ENCODE data around the gene KCNH5.
"Not testable (repeated sequence)": the region's sequence is repeated elsewhere in the genome, so short reads cannot be mapped to it uniquely, and the experiment has no call there.

Gene KCNH5

GRCh38 chr14:62796431-62796830 is 248.8 kb downstream of the KCNH5 start:
- Histone ChIP-seq H3K4me1 (ENCODE audit: control insufficient read depth, low read depth, low read length) (no peaks in the 10 kb centered on the region), H3K27me3 (ENCODE audit: control insufficient read depth, insufficient read depth, low read length) (no peaks in the 10 kb centered on the region), H3K4me3 (ENCODE audit: low read length) (no peak overlapping the region), H3K27ac (ENCODE audit: low read length) (no peak overlapping the region), H3K9ac (ENCODE audit: low read length) (no peak overlapping the region), H3K36me3 (ENCODE audit: control insufficient read depth, low read depth, low read length) (no peaks in the 10 kb centered on the region), H3K9me3 (ENCODE audit: control insufficient read depth, low read depth, low read length) (peaks cover under 1% of the 10 kb centered on the region)

- Histone ChIP-seq H3K27me3 (ENCODE audit: control insufficient read depth, insufficient read depth, low read length) (no peaks in the 10 kb centered on the region), H3K9me3 (ENCODE audit: control insufficient read depth, low read depth, low read length) (peaks cover 7% of the 10 kb centered on the region), H3K27ac (ENCODE audit: low read length) (no peak overlapping the region), H3K9ac (ENCODE audit: low read length) (no peak overlapping the region), H3K4me1 (ENCODE audit: control insufficient read depth, low read depth, low read length) (no peaks in the 10 kb centered on the region), H3K4me3 (ENCODE audit: low read length) (no peak overlapping the region), H3K36me3 (ENCODE audit: control insufficient read depth, low read depth, low read length) (no peaks in the 10 kb centered on the region)
Observed at GRCh38 chr14:62792578-62792977, 252.7 kb downstream of the KCNH5 start.

GRCh38 chr14:62781328-62781727 is 263.9 kb downstream of the KCNH5 start:
- H3K4me3 ChIP-seq (ENCODE audit: low read length); H3K36me3 ChIP-seq (ENCODE audit: control insufficient read depth, low read depth, low read length); H3K27me3 ChIP-seq (ENCODE audit: control insufficient read depth, insufficient read depth, low read length); H3K9ac ChIP-seq (ENCODE audit: low read length); H3K9me3 ChIP-seq (ENCODE audit: control insufficient read depth, low read depth, low read length); H3K27ac ChIP-seq (ENCODE audit: low read length): not testable (repeated sequence)
- peaks cover 31% of the 10 kb centered on the region for H3K4me1 ChIP-seq (ENCODE audit: control insufficient read depth, low read depth, low read length)

GRCh38 chr14:62778852-62779251 is 266.4 kb downstream of the KCNH5 start:
- Histone ChIP-seq H3K27me3 (ENCODE audit: control insufficient read depth, insufficient read depth, low read length) (peaks cover 8% of the 10 kb centered on the region), H3K4me1 (ENCODE audit: control insufficient read depth, low read depth, low read length) (peaks cover 29% of the 10 kb centered on the region), H3K9me3 (ENCODE audit: control insufficient read depth, low read depth, low read length) (no peaks in the 10 kb centered on the region), H3K36me3 (ENCODE audit: control insufficient read depth, low read depth, low read length) (no peaks in the 10 kb centered on the region), H3K9ac (ENCODE audit: low read length) (no peak overlapping the region), H3K4me3 (ENCODE audit: low read length) (no peak overlapping the region), H3K27ac (ENCODE audit: low read length) (no peak overlapping the region)

- peaks cover 29% of the 10 kb centered on the region for H3K4me1 ChIP-seq (ENCODE audit: control insufficient read depth, low read depth, low read length)
- no peak overlapping the region for H3K27ac ChIP-seq (ENCODE audit: low read length)
- H3K36me3 ChIP-seq (ENCODE audit: control insufficient read depth, low read depth, low read length): no peaks in the 10 kb centered on the region
- H3K9ac ChIP-seq (ENCODE audit: low read length): no peak overlapping the region
- H3K9me3 ChIP-seq (ENCODE audit: control insufficient read depth, low read depth, low read length): no peaks in the 10 kb centered on the region
- no peak overlapping the region for H3K4me3 ChIP-seq (ENCODE audit: low read length)
- H3K27me3 ChIP-seq (ENCODE audit: control insufficient read depth, insufficient read depth, low read length): peaks cover 8% of the 10 kb centered on the region
Observed at GRCh38 chr14:62778310-62778709, 266.9 kb downstream of the KCNH5 start.

- Histone ChIP-seq H3K36me3 (ENCODE audit: control insufficient read depth, low read depth, low read length) (no peaks in the 10 kb centered on the region), H3K4me3 (ENCODE audit: low read length) (no peak overlapping the region), H3K27me3 (ENCODE audit: control insufficient read depth, insufficient read depth, low read length) (peaks cover 8% of the 10 kb centered on the region), H3K9me3 (ENCODE audit: control insufficient read depth, low read depth, low read length) (no peaks in the 10 kb centered on the region), H3K4me1 (ENCODE audit: control insufficient read depth, low read depth, low read length) (peaks cover 29% of the 10 kb centered on the region), H3K9ac (ENCODE audit: low read length) (no peak overlapping the region), H3K27ac (ENCODE audit: low read length) (no peak overlapping the region)
Observed at GRCh38 chr14:62777510-62777909, 267.7 kb downstream of the KCNH5 start.

GRCh38 chr14:62776300-62776699 is 269.0 kb downstream of the KCNH5 start:
- Histone ChIP-seq H3K27me3 (ENCODE audit: control insufficient read depth, insufficient read depth, low read length) (peaks cover 8% of the 10 kb centered on the region), H3K27ac (ENCODE audit: low read length) (no peak overlapping the region), H3K9ac (ENCODE audit: low read length) (no peak overlapping the region), H3K36me3 (ENCODE audit: control insufficient read depth, low read depth, low read length) (no peaks in the 10 kb centered on the region), H3K4me3 (ENCODE audit: low read length) (no peak overlapping the region), H3K9me3 (ENCODE audit: control insufficient read depth, low read depth, low read length) (no peaks in the 10 kb centered on the region), H3K4me1 (ENCODE audit: control insufficient read depth, low read depth, low read length) (peaks cover 23% of the 10 kb centered on the region)

GRCh38 chr14:62768753-62769152 is 276.5 kb downstream of the KCNH5 start:
- H3K4me3 ChIP-seq (ENCODE audit: low read length): no peak overlapping the region
- no peaks in the 10 kb centered on the region for H3K4me1 ChIP-seq (ENCODE audit: control insufficient read depth, low read depth, low read length)
- no peaks in the 10 kb centered on the region for H3K36me3 ChIP-seq (ENCODE audit: control insufficient read depth, low read depth, low read length)
- H3K27me3 ChIP-seq (ENCODE audit: control insufficient read depth, insufficient read depth, low read length): no peaks in the 10 kb centered on the region
- H3K27ac ChIP-seq (ENCODE audit: low read length): no peak overlapping the region
- no peak overlapping the region for H3K9ac ChIP-seq (ENCODE audit: low read length)
- H3K9me3 ChIP-seq (ENCODE audit: control insufficient read depth, low read depth, low read length): no peaks in the 10 kb centered on the region

GRCh38 chr14:62763951-62764350 is 281.3 kb downstream of the KCNH5 start:
- H3K9ac ChIP-seq (ENCODE audit: low read length): no peak overlapping the region
- H3K4me3 ChIP-seq (ENCODE audit: low read length): no peak overlapping the region
- no peaks in the 10 kb centered on the region for H3K36me3 ChIP-seq (ENCODE audit: control insufficient read depth, low read depth, low read length)
- no peaks in the 10 kb centered on the region for H3K27me3 ChIP-seq (ENCODE audit: control insufficient read depth, insufficient read depth, low read length)
- peaks cover 6% of the 10 kb centered on the region for H3K4me1 ChIP-seq (ENCODE audit: control insufficient read depth, low read depth, low read length)
- H3K27ac ChIP-seq (ENCODE audit: low read length): no peak overlapping the region
- no peaks in the 10 kb centered on the region for H3K9me3 ChIP-seq (ENCODE audit: control insufficient read depth, low read depth, low read length)

GRCh38 chr14:62759796-62760195 is 285.5 kb downstream of the KCNH5 start:
- Histone ChIP-seq H3K36me3 (ENCODE audit: control insufficient read depth, low read depth, low read length) (no peaks in the 10 kb centered on the region), H3K27ac (ENCODE audit: low read length) (no peak overlapping the region), H3K4me3 (ENCODE audit: low read length) (no peak overlapping the region), H3K9me3 (ENCODE audit: control insufficient read depth, low read depth, low read length) (no peaks in the 10 kb centered on the region), H3K4me1 (ENCODE audit: control insufficient read depth, low read depth, low read length) (peaks cover 6% of the 10 kb centered on the region), H3K9ac (ENCODE audit: low read length) (no peak overlapping the region), H3K27me3 (ENCODE audit: control insufficient read depth, insufficient read depth, low read length) (no peaks in the 10 kb centered on the region)

- H3K4me1 ChIP-seq (ENCODE audit: control insufficient read depth, low read depth, low read length): peaks cover 15% of the 10 kb centered on the region
- H3K9me3 ChIP-seq (ENCODE audit: control insufficient read depth, low read depth, low read length); H3K4me3 ChIP-seq (ENCODE audit: low read length); H3K27me3 ChIP-seq (ENCODE audit: control insufficient read depth, insufficient read depth, low read length); H3K9ac ChIP-seq (ENCODE audit: low read length); H3K27ac ChIP-seq (ENCODE audit: low read length); H3K36me3 ChIP-seq (ENCODE audit: control insufficient read depth, low read depth, low read length): not testable (repeated sequence)
Observed at GRCh38 chr14:62746881-62747280, 298.4 kb downstream of the KCNH5 start.

- no peak overlapping the region for H3K27ac ChIP-seq (ENCODE audit: low read length)
- peaks cover 15% of the 10 kb centered on the region for H3K4me1 ChIP-seq (ENCODE audit: control insufficient read depth, low read depth, low read length)
- H3K9me3 ChIP-seq (ENCODE audit: control insufficient read depth, low read depth, low read length): no peaks in the 10 kb centered on the region
- H3K4me3 ChIP-seq (ENCODE audit: low read length): no peak overlapping the region
- no peaks in the 10 kb centered on the region for H3K36me3 ChIP-seq (ENCODE audit: control insufficient read depth, low read depth, low read length)
- no peak overlapping the region for H3K9ac ChIP-seq (ENCODE audit: low read length)
- H3K27me3 ChIP-seq (ENCODE audit: control insufficient read depth, insufficient read depth, low read length): no peaks in the 10 kb centered on the region
Observed at GRCh38 chr14:62745496-62745895, 299.8 kb downstream of the KCNH5 start.
